Measurements from ENCODE around the gene YDJC. TPM values are rescaled to one million over a fixed set of nuclear protein-coding genes. Genes with fewer than 3 reads are reported as not detected.

The YDJC gene
- total and polyA plus RNA-seq, 2 experiments from 2014 or later = 53.3 to 83.7 TPM

GRCh38 chr22:21622011-21622918 is 7.6 kb downstream of the YDJC start:
- Mint-ChIP-seq H3K4me1 (peaks cover 24% of the 10 kb centered on the region), H3K27ac (no peak overlapping the region), H3K9me3 (no peaks in the 10 kb centered on the region), H3K36me3 (ENCODE audit: low read depth) (peaks cover 27% of the 10 kb centered on the region), H3K4me3 (no peak overlapping the region; the same call in 2 of the 3 replicates), H3K27me3 (ENCODE audit: insufficient read depth, low read depth, poor library complexity) (peaks cover 23% of the 10 kb centered on the region)
- Histone ChIP-seq H3K9me2 (ENCODE audit: insufficient read depth) (no peaks in the 10 kb centered on the region), H3K4me3 (no peak overlapping the region), H3K79me2 (replicated peaks; ENCODE audit: insufficient read depth) (peaks cover 33% of the 10 kb centered on the region), H3K27me3 (ENCODE audit: insufficient read depth) (no peaks in the 10 kb centered on the region), H3K4me2 (no peak overlapping the region), H3K27ac (ENCODE audit: low read depth) (no peak overlapping the region), H2AFZ (no peak overlapping the region), H3K4me1 (ENCODE audit: insufficient read depth) (peaks cover 10% of the 10 kb centered on the region; the same call in 1 of the 2 replicates), H3K36me3 (ENCODE audit: insufficient read depth) (no peaks in the 10 kb centered on the region; the same call in 1 of the 2 replicates), H4K20me1 (replicated peaks; ENCODE audit: insufficient read depth) (peaks cover 72% of the 10 kb centered on the region), H3F3A (replicated peaks; ENCODE audit: low read depth) (peaks cover 36% of the 10 kb centered on the region; the same call in 1 of the 2 replicates)
- ATAC-seq (no peak), DNase-seq (ENCODE audit: low spot score) (no peak)
- TF ChIP-seq EZH2 (IDR thresholded peaks at IDR 0.05; ENCODE audit: low read depth, unreplicated experiment) = no peak
- no peak for TF ChIP-seq STAT1 (IDR thresholded peaks at IDR 0.05; ENCODE audit: unreplicated experiment)
- TF ChIP-seq ZNF331 (CRISPR knock-in tag; IDR thresholded peaks at IDR 0.05; ENCODE audit: low read depth) = no peak
- no peak for TF ChIP-seq POLR2AphosphoS5 (IDR thresholded peaks at IDR 0.05; ENCODE audit: low read depth)
- no peak for TF ChIP-seq ZNF114 (CRISPR knock-in tag; IDR thresholded peaks at IDR 0.05)
- no peak for TF ChIP-seq EZH2phosphoT487 (IDR thresholded peaks at IDR 0.05; ENCODE audit: unreplicated experiment)
- TF ChIP-seq JUNB (IDR thresholded peaks at IDR 0.05; ENCODE audit: unreplicated experiment) = no peak
- TF ChIP-seq CTCF (conservative IDR thresholded peaks at IDR 0.05; ENCODE audit: low read depth in 2 of 2) = no peak
- TF ChIP-seq ETS1 (IDR thresholded peaks at IDR 0.05) = no peak
- no peak for TF ChIP-seq CREB1 (CRISPR knock-in tag; IDR thresholded peaks at IDR 0.05; ENCODE audit: low read depth)
- TF ChIP-seq ZNF462 (CRISPR knock-in tag; IDR thresholded peaks at IDR 0.05) = no peak
- no peak for TF ChIP-seq NANOG (IDR thresholded peaks at IDR 0.05; ENCODE audit: borderline replicate concordance)
